Peyer's patch (tissue), 4 donors: ENCODE results near the gene LGMN.

Source experiments
- POLR2A ChIP-seq, 2 donors: fragments of 450-650 bp; IDR thresholded peaks; one replicate each; pipeline ENCODE4 v1.5.1; 2017; ENCODE audit warnings: antibody characterized with exemption in 2 of 2, mild to moderate bottlenecking in 2 of 2, moderate library complexity in 2 of 2
- TF ChIP-seq, protein P1 (sequence below), 6 experiments: fragments of 450-650 bp in 4 of 6; fragments of 200-600 bp in 2 of 6; sonication (generic) in 1 of 6; IDR thresholded peaks; one replicate each; pipeline ENCODE4 v1.5.1; 2017 to 2019; ENCODE audit warnings: antibody characterized with exemption in 6 of 6, mild to moderate bottlenecking in 3 of 6, moderate library complexity in 1 of 6

DNA sequence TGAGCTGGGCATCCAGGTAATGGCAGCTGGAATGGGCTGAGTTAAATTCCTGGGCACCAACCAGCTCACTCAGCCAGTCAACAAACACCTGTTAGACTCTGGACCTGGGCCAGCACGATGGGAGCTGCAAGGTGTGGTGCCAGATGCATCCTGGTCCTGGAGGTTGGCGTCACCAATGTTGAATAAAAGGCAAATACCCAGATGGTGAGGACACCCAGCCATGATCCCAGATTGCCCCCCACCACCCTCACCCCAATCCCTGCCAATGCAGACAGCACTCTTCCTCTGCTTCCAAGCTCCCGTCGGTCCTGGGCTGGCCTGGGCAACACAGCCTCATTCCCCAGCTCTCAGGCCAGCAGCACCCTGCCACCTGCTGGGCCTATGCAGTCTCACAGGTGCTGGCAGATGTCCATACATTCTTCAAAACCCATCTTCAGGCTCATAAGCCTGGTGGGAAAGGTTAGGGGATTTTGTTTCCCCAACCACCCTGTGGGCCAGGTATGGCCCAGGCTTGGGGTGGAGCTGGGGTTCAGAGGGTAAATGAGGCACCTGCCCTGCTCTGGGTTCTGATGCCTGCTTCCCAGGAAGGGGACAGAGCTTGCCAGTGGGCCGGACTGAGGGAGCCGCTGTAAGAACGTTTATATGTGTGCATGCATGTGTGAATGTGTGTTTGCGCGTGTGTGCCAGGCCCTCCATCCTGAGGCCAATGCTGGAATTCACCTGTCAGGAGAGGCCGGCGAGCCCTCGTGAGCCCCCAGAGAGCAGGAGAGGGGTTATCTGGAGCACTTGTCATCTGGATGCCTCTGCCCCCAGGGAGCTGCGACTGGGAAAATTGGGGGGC, 58.0 kb downstream of the LGMN start:
- TF ChIP-seq, protein P1, sequence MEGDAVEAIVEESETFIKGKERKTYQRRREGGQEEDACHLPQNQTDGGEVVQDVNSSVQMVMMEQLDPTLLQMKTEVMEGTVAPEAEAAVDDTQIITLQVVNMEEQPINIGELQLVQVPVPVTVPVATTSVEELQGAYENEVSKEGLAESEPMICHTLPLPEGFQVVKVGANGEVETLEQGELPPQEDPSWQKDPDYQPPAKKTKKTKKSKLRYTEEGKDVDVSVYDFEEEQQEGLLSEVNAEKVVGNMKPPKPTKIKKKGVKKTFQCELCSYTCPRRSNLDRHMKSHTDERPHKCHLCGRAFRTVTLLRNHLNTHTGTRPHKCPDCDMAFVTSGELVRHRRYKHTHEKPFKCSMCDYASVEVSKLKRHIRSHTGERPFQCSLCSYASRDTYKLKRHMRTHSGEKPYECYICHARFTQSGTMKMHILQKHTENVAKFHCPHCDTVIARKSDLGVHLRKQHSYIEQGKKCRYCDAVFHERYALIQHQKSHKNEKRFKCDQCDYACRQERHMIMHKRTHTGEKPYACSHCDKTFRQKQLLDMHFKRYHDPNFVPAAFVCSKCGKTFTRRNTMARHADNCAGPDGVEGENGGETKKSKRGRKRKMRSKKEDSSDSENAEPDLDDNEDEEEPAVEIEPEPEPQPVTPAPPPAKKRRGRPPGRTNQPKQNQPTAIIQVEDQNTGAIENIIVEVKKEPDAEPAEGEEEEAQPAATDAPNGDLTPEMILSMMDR (IDR thresholded peaks at IDR 0.05): peak in 4 of 6 experiments; percentile 38 to 59 (median 56)
- TF ChIP-seq POLR2A (IDR thresholded peaks at IDR 0.05): no peak
